NCI-H187 treated with DMSO at 0.1 percent for 48 hours (cell line): ENCODE data around the gene A2ML1.
"Not testable (repeated sequence)": the region's sequence is repeated elsewhere in the genome, so short reads cannot be mapped to it uniquely, and the experiment has no call there.

Source experiments
- DNase-seq: peaks from one replicate; lab custom pipeline; 2025; lab: John Stamatoyannopoulos, UW

Gene A2ML1

DNA sequence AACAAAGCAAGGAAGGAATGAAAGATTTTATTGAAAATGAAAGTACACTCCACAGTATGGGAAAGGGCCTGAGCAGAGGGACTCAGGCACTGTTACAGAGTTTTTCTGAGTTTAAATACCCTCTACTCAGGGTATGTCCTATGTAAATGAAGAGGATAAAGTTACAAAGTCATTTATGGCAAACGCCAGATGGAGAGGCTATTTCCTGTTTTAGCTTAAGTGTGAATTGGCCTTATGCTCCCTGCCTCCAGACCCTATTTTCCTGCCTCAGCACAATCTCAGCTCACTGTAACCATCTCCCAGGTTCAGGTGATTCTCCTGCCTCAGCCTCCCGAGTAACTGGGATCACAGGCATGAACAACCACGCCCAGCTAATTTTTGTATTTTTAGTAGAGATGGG is 85.1 kb downstream of the A2ML1 start:
- DNase-seq = no peak

DNA sequence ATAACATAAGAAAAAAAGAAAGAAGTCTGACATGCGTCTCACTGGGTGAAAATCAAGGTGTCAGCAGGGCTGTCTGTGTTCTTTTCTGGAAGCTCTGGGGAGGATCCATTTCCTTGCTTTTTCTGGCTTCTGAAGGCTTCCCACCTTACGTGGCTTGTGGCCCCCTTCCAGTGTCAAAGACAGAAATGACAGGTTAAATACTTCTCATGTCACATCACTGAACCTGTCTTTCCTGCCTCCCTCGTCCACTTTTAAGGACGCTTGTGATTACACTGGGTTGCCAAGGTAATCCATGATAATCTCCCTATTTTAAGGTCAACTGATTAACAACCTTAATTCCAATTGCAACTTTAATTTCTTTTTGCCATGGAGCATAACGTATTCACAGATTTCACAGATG is 87.3 kb downstream of the A2ML1 start:
- no peak for DNase-seq

DNA sequence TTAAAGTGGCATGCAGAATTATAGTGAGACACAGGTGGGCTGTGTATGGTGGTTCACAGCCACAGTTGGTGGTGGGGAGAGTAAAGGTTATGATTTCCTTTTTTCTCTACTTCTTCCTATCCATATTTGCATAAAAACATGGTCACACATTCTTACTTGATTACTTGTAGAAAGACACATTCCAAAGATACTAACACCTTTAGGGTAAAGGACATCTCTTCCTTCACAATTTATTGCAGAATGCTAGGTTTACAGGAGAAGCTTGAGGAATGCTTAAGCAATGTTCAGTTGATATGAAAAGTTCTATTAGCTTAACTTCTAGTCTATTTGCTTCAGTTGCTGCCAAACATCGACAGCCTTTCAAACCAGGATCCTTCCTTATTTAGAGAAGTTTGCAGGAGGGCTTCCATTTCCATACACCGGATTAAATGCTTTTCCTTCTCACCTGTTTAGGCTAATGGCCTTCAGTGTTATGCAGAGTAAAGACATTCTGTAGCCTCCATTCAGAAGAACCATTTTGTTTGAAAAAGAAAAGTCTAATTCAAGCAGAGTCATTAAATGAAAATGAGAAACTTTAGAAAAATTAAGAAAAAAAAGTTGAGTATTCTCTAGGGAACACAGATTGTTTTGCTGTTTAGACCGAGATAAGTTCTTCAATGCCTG is 89.3 kb downstream of the A2ML1 start:
- no peak for DNase-seq

DNA sequence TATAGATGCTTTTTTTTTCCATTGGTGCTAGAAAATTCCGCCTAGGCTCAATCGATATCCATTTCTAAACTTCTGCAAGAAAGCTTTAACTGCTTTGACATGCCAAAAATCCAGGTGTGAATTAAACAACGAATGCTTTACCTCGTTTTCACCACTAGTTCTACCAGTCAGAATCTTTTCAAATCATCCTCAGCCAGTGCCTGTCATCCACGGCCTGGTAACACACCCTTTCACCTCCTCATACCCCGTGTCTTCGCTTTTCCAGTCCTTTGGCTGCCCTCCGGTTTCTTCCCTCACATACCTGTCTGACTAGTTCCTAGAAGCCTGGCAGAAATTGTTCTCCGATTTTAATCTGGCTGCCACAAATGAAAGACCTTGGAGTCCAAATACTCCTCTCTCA is 90.5 kb downstream of the A2ML1 start:
- DNase-seq = no peak

DNA sequence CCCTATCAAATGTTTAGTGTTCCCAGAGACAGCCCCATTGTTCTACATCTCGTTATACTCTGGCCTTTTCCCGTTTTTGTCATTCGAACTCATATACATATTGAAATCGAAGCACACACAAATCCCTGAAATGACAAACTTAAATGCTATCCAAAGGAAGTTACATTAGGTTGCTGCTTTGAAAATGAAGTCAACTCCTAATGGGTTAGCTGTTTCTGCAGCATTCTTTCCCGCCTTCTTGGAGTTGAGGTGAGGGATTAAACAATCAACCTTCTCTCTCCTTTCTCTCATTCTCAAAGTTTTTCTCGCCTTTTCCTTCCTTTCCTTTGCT is 91.2 kb downstream of the A2ML1 start:
- DNase-seq = no peak

DNA sequence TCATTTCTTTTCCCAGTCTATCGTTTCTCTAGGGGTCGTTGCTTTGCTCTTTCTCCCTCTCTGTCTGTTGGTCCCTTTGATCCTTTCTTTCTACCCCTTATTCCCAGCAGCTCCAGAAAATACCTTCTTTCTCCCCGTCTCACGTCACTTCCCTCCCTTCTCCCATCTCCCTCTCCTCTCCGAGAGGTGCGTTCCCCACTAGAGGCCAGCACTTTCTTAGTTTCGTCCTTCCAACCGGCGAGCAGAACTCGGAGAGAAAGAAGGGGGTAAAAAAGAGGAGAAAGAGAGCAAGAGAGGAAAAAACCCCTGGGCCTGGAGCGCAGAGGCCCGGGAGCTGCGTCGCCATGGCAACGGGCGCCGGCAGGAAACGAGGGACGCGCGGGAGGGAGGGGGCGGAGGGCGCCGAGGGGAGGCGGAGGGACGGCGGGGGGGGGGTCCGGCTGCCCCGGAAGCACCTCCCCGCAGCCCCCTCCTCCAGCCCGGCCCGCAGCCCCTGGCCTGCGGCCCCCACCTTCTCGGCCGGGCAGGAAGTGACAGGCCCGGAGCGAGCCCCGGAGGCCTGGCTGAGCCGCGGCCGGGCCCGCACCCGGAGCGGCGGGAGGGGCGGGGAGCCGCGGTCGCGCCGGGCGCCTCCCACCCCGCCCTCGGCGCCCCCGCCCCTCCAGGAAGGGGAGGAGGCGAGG is 91.8 kb downstream of the A2ML1 start, which contains the start of gene PHC1:
TSS of gene PHC1 (plus strand) at position 477 of the 683 bp plus-strand sequence. CDS start 3,169 bp downstream, outside the sequence.
- not testable (repeated sequence) for DNase-seq

DNA sequence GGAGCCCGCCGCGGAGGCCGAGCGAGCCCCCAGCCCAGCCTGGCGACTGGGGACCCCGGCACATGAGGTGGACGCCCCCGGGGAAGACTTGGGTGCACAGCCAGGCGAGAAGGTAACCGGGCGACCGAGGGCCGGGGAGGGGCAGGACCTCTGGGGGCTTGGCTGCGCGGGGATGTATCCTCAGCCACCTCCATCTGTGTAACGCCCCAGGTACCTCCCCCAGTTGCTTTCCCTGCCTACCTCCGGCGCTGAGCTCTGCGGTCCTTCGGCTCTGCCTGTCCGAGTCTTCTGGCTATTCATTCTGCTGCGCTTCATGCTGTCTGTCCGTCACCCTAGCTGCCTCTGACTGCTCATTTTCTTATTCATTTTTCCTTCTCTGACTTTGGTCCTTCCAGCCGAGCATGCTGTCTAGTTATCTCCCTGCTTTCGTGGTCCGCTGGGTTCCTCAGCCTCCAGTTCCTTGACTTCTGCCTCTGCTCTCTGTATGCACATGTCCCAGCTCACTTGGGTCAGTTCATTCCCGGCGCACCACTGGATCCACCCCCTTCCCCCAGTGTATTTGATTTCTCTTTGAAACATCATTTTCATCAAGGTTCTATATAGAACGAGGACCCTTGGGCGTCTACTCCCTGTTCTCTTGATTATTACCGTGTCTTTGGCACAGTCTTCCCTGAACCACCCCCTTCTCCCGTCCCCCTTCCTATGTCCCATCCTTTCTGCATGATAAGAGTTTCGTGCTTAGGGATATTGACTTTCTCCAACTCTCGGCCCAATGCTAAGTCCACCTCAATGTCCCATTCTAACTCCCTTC is 92.5 kb downstream of the A2ML1 start:
- no peak for DNase-seq

DNA sequence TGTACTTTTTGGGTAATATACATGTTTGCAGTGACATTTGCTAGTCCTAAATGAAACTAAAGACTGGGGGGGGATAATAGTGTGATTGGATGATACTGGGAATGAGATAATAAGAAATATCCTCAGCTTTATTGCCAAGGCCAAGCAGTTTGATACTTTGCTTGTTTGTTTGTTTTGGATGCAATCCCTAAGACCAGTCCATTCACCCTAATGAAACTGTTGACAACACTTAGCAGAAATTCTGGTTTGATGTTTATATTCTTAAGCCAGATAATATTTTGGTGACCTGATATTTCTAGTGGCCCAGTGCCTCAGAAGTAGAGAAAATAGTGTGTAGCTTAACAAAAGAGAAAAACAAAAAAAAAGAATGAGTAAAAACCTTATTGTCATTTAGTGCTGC is 93.7 kb downstream of the A2ML1 start:
- no peak for DNase-seq

DNA sequence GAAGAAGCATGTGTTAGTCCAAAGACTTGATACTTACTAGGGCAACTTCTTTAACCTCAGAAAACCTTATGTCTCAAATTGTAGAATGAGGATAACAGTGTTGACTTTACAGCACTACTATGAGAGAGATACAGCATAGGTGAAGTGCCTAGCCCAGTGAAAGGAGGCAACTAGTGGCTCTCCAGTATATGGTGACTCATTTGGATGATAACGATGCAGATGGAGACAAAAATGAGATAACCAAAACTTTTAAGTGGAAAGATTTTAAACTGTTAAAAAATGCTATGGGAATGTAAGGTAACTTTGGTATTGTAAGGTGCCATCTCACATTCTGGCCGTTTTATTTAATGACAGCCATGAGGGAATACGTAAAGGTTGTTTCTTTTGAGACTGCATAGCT is 94.6 kb downstream of the A2ML1 start:
- no peak for DNase-seq

DNA sequence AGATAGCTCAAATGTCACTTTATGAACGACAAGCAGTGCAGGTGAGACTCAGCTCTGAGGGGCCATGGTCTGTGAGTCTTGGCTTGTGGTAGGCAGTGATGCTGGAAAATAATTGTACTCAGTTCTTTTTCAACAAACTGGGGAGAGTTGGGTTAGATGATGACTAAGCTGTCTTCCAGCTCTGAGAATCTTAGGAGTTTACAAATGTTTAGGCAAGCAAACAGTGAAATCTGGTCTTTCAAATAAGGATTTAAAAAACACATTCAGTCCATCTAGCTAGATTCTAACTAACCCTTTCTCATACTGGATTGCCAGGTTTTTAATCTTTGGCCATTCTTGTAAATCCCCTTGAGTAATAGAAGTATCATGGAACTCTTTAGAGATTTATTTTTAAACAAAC is 95.3 kb downstream of the A2ML1 start:
- no peak for DNase-seq

DNA sequence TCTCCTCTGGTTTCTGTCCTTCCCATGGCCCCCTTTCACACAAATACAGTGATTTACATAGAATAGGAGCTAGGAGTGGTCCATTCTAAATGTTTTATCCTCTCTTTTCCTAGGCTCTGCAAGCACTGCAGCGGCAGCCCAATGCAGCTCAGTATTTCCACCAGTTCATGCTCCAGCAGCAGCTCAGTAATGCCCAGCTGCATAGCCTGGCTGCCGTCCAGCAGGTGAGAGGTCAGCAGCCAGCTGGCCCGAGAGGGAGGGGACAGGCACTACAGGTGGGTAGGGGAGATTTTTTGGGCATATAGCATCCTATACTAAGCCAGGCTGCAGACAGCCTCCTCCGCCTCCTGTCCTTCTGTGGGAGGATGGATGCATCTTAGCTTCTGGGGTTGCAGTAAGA is 97.2 kb downstream of the A2ML1 start:
- DNase-seq = not testable (repeated sequence)

DNA sequence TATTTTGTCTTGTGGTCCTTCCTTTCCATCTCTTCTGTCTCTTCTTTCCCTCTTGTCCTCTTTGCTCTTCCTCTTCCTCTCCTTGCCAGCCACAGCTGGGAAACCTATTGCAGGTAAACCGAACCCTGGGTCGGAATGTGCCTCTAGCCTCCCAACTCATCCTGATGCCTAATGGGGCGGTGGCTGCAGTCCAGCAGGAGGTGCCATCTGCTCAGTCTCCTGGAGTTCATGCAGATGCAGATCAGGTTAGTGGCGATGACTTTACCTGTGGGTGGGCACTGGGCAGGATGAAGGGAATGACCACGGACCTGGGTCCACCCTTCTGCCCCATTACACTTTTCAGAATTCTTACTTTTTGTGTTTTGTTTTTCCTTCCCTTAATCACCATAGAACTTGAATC is 100.1 kb downstream of the A2ML1 start:
- no peak for DNase-seq
